GM12872 (cell line): ENCODE measurements around the gene GPR171.

ENCODE experiments used
- CTCF ChIP-seq: IDR thresholded peaks from 3 replicates; pipeline ENCODE4 v1.5.1; 2011; ENCODE audit warnings: low read depth, mild to moderate bottlenecking, low read length, moderate library complexity; ENCODE audit not compliant: insufficient read depth

The GPR171 gene

GRCh38 chr3:151183265-151183671 lies 19.7 kb downstream of the GPR171 start:
- TF ChIP-seq CTCF = no peak

GRCh38 chr3:151182349-151183079 lies 20.5 kb downstream of the GPR171 start:
- TF ChIP-seq CTCF = no peak

- no peak for TF ChIP-seq CTCF
Measured at GRCh38 chr3:151178208-151178845, 24.7 kb downstream of the GPR171 start.

- TF ChIP-seq CTCF = no peak
Measured at GRCh38 chr3:151175952-151176351, 27.1 kb downstream of the GPR171 start.

- no peak for TF ChIP-seq CTCF
Measured at GRCh38 chr3:151174351-151174750, 28.7 kb downstream of the GPR171 start.

GRCh38 chr3:151171145-151171757 lies 31.8 kb downstream of the GPR171 start:
- TF ChIP-seq CTCF = no peak

- TF ChIP-seq CTCF = no peak
Measured at GRCh38 chr3:151169262-151169947, 33.6 kb downstream of the GPR171 start.
